HG03025 (cell line): ENCODE data around the gene OR2D2.
"Not testable (repeated sequence)": the region's sequence is repeated elsewhere in the genome, so short reads cannot be mapped to it uniquely, and the experiment has no call there.

ENCODE experiments used
- ATAC-seq: cut with Tn5 transposase; IDR thresholded peaks from one replicate; pipeline ENCODE4 v1.9.1; 2021; ENCODE audit warnings: mild to moderate bottlenecking, moderate library complexity; ENCODE audit not compliant: unreplicated experiment, low FRiP score

Gene OR2D2

GRCh38 chr11:6892400-6892799 lies at the start of gene OR2D2:
Gene OR2D2 (minus strand): TSS chr11:6892500. CDS start chr11:6892500, 0 bp downstream.
- ATAC-seq: no peak

GRCh38 chr11:6941970-6942369 lies 49.7 kb upstream of the OR2D2 start:
- ATAC-seq: no peak

- no peak for ATAC-seq
These were observed 39.8 kb upstream of the OR2D2 start for GRCh38 chr11:6932145-6932544.

GRCh38 chr11:6931146-6931713 lies 38.9 kb upstream of the OR2D2 start:
- ATAC-seq: no peak

GRCh38 chr11:6928916-6929315 lies 36.6 kb upstream of the OR2D2 start:
- ATAC-seq: no peak

- peak; percentile 77 for ATAC-seq
These were observed 34.8 kb upstream of the OR2D2 start for GRCh38 chr11:6927030-6927617.

- peak; percentile 67 for ATAC-seq
These were observed 34.1 kb upstream of the OR2D2 start, which contains the start of gene ZNF215 for GRCh38 chr11:6926208-6927029. Gene ZNF215 (plus strand): TSS chr11:6926426. CDS start chr11:6932273, 5,847 bp downstream.

- ATAC-seq: no peak
These were observed 33.4 kb upstream of the OR2D2 start for GRCh38 chr11:6925636-6926207.

GRCh38 chr11:6925007-6925577 lies 32.8 kb upstream of the OR2D2 start:
- no peak for ATAC-seq

- no peak for ATAC-seq
These were observed 28.4 kb upstream of the OR2D2 start, which contains the start of gene OR2D3 for GRCh38 chr11:6920702-6921101. Gene OR2D3 (plus strand): TSS chr11:6921002. CDS start chr11:6921002, 0 bp downstream.

GRCh38 chr11:6919698-6920097 lies 27.4 kb upstream of the OR2D2 start:
- no peak for ATAC-seq

- no peak for ATAC-seq
These were observed 19.6 kb upstream of the OR2D2 start for GRCh38 chr11:6911948-6912347.

- no peak for ATAC-seq
These were observed 19.1 kb upstream of the OR2D2 start for GRCh38 chr11:6911378-6911777.

GRCh38 chr11:6904804-6905203 lies 12.5 kb upstream of the OR2D2 start:
- ATAC-seq: not testable (repeated sequence)

- no peak for ATAC-seq
These were observed 8.2 kb upstream of the OR2D2 start for GRCh38 chr11:6900327-6900999.

- no peak for ATAC-seq
These were observed 6.6 kb upstream of the OR2D2 start for GRCh38 chr11:6898911-6899310.

GRCh38 chr11:6895010-6895409 lies 2.7 kb upstream of the OR2D2 start:
- peak; percentile 75 for ATAC-seq

GRCh38 chr11:6894097-6894496 lies 1.8 kb upstream of the OR2D2 start:
- no peak for ATAC-seq

- no peak for ATAC-seq
These were observed 2.5 kb downstream of the OR2D2 start for GRCh38 chr11:6889835-6890234.

GRCh38 chr11:6888830-6889229 lies 3.5 kb downstream of the OR2D2 start:
- no peak for ATAC-seq
